Suppressor macrophage treated with lipopolysaccharide for 1 hour (primary cell): ENCODE data around the gene LGALS9B.
"Not testable (repeated sequence)": the region's sequence is repeated elsewhere in the genome, so short reads cannot be mapped to it uniquely, and the experiment has no call there.

Experiments
- DNase-seq, 3 donors: peaks; one replicate each; pipeline ENCODE4 v3.0.0-alpha.2; 2020 to 2022

Gene LGALS9B

GRCh38 chr17:20401306-20402022, 65.9 kb downstream of the LGALS9B start:
- not testable (repeated sequence) for DNase-seq

- not testable (repeated sequence) for DNase-seq
Observed at GRCh38 chr17:20400559-20401305, 66.6 kb downstream of the LGALS9B start.
